Adrenal gland (tissue), 5 donors: ENCODE measurements around the gene SHISAL1.

Source experiments
- CTCF ChIP-seq, 6 experiments: fragments of 450-650 bp in 4 of 6; fragments of 200-600 bp in 2 of 6; sonication (generic) in 1 of 6; IDR thresholded peaks; 1 replicate in 5 of 6; 2 replicates in 1 of 6; pipeline versions ENCODE4 v1.5.1 to v1.8.0; 2016 to 2021; ENCODE audit warnings: antibody characterized with exemption in 6 of 6, mild to moderate bottlenecking in 2 of 6, moderate library complexity in 1 of 6
- POLR2A ChIP-seq, 2 donors: fragments of 450-650 bp; IDR thresholded peaks; one replicate each; pipeline ENCODE4 v1.6.1; 2017; ENCODE audit warnings: antibody characterized with exemption in 2 of 2, mild to moderate bottlenecking in 2 of 2, moderate library complexity in 1 of 2
- donor health status: DM: no; HTN: no; CAD: no.

- TF ChIP-seq CTCF (IDR thresholded peaks at IDR 0.05) (no peak), POLR2A (IDR thresholded peaks at IDR 0.05) (no peak)
Observed at GRCh38 chr22:44271010-44271500, 41.7 kb downstream of the SHISAL1 start.
